ENCODE measurements around the gene CCDC8. TPM values are rescaled to one million over a fixed set of nuclear protein-coding genes. Genes with fewer than 3 reads are reported as not detected.

Gene CCDC8
- total RNA-seq, 5 donors from 2014 or later (not counting 1 experiment from before 2014, with no cell fraction given) = 0.12 to 0.19 (median 0.13) TPM; not detected in 2

Other genes starting within 250 kb of the CCDC8 start
- not detected for gene IGFL1, start 183.8 kb downstream of the CCDC8 start, total RNA-seq
- under 1 TPM in 3 of 5 donors, not detected in 2; 0.13 to 0.76 (median 0.26) TPM for gene HIF3A, start 116.5 kb downstream of the CCDC8 start, total RNA-seq
- 10 to 100 TPM; 40.3 to 59.7 (median 42.8) TPM for gene PPP5C, start 66.5 kb downstream of the CCDC8 start, total RNA-seq
- not detected for gene PNMA8C, start 15.4 kb upstream of the CCDC8 start, total RNA-seq
- gene PNMA8A, start 58.0 kb upstream of the CCDC8 start, total RNA-seq = 1 to 10 TPM in 1 of 5 donors, under 1 TPM in 2, not detected in 2; 0.15 to 1.1 (median 0.43) TPM
- 1 to 10 TPM in 1 of 5 donors, under 1 TPM in 4; 0.20 to 1.1 (median 0.44) TPM for gene PNMA8B, start 82.3 kb upstream of the CCDC8 start, total RNA-seq
- gene CALM3, start 187.8 kb upstream of the CCDC8 start, total RNA-seq = 100 to 1,000 TPM; 183 to 256 (median 208) TPM
- gene PTGIR, start 211.5 kb upstream of the CCDC8 start, total RNA-seq = 1 to 10 TPM; 1.2 to 5.4 (median 3.5) TPM
- gene GNG8, start 222.6 kb upstream of the CCDC8 start, total RNA-seq = 1 to 10 TPM in 3 of 5 donors, not detected in 2; 3.3 to 7.9 (median 3.6) TPM
- under 1 TPM; 0.15 to 0.56 (median 0.37) TPM for gene DACT3, start 247.6 kb upstream of the CCDC8 start, total RNA-seq

Data from T-cell (primary cell).